ENCODE data around the gene THBS3. TPM values are rescaled to one million over a fixed set of nuclear protein-coding genes. Genes with fewer than 3 reads are reported as not detected.

THBS3 gene
- total and polyA plus RNA-seq, 2 of the 13 experiments (the other 11 are each of a cell fraction or from before 2014, with no cell fraction given): 0.86 to 3.6 TPM

GRCh38 chr1:155206891-155207805 is 549 bp downstream of the THBS3 start (continued):
- TF ChIP-seq, protein P1, sequence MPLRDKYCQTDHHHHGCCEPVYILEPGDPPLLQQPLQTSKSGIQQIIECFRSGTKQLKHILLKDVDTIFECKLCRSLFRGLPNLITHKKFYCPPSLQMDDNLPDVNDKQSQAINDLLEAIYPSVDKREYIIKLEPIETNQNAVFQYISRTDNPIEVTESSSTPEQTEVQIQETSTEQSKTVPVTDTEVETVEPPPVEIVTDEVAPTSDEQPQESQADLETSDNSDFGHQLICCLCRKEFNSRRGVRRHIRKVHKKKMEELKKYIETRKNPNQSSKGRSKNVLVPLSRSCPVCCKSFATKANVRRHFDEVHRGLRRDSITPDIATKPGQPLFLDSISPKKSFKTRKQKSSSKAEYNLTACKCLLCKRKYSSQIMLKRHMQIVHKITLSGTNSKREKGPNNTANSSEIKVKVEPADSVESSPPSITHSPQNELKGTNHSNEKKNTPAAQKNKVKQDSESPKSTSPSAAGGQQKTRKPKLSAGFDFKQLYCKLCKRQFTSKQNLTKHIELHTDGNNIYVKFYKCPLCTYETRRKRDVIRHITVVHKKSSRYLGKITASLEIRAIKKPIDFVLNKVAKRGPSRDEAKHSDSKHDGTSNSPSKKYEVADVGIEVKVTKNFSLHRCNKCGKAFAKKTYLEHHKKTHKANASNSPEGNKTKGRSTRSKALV (CRISPR knock-in tag; IDR thresholded peaks at IDR 0.05): no peak
- 0 out of 2 replicates have a peak, but pooled peaks have one; percentile 28 for TF ChIP-seq PHF20 (CRISPR knock-in tag; IDR thresholded peaks at IDR 0.05)
- TF ChIP-seq HES4 (CRISPR knock-in tag; IDR thresholded peaks at IDR 0.05; ENCODE audit: borderline replicate concordance): no peak
- TF ChIP-seq, protein P2, sequence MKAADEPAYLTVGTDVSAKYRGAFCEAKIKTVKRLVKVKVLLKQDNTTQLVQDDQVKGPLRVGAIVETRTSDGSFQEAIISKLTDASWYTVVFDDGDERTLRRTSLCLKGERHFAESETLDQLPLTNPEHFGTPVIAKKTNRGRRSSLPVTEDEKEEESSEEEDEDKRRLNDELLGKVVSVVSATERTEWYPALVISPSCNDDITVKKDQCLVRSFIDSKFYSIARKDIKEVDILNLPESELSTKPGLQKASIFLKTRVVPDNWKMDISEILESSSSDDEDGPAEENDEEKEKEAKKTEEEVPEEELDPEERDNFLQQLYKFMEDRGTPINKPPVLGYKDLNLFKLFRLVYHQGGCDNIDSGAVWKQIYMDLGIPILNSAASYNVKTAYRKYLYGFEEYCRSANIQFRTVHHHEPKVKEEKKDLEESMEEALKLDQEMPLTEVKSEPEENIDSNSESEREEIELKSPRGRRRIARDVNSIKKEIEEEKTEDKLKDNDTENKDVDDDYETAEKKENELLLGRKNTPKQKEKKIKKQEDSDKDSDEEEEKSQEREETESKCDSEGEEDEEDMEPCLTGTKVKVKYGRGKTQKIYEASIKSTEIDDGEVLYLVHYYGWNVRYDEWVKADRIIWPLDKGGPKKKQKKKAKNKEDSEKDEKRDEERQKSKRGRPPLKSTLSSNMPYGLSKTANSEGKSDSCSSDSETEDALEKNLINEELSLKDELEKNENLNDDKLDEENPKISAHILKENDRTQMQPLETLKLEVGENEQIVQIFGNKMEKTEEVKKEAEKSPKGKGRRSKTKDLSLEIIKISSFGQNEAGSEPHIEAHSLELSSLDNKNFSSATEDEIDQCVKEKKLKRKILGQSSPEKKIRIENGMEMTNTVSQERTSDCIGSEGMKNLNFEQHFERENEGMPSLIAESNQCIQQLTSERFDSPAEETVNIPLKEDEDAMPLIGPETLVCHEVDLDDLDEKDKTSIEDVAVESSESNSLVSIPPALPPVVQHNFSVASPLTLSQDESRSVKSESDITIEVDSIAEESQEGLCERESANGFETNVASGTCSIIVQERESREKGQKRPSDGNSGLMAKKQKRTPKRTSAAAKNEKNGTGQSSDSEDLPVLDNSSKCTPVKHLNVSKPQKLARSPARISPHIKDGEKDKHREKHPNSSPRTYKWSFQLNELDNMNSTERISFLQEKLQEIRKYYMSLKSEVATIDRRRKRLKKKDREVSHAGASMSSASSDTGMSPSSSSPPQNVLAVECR (CRISPR knock-in tag; IDR thresholded peaks at IDR 0.05; ENCODE audit: borderline replicate concordance): peak; percentile 38; the same call in 1 of the 2 replicates
- no peak for TF ChIP-seq ZNF580 (CRISPR knock-in tag; IDR thresholded peaks at IDR 0.05; ENCODE audit: borderline replicate concordance, low read depth)
- TF ChIP-seq, protein P3, sequence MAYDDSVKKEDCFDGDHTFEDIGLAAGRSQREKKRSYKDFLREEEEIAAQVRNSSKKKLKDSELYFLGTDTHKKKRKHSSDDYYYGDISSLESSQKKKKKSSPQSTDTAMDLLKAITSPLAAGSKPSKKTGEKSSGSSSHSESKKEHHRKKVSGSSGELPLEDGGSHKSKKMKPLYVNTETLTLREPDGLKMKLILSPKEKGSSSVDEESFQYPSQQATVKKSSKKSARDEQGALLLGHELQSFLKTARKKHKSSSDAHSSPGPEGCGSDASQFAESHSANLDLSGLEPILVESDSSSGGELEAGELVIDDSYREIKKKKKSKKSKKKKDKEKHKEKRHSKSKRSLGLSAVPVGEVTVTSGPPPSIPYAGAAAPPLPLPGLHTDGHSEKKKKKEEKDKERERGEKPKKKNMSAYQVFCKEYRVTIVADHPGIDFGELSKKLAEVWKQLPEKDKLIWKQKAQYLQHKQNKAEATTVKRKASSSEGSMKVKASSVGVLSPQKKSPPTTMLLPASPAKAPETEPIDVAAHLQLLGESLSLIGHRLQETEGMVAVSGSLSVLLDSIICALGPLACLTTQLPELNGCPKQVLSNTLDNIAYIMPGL (CRISPR knock-in tag; IDR thresholded peaks at IDR 0.05; ENCODE audit: borderline replicate concordance in 1 of 2, low read depth in 1 of 2): peak in 1 of 2 experiments; percentile 64; a peak in 1 of 4 replicates
- TF ChIP-seq ZNF891 (CRISPR knock-in tag; IDR thresholded peaks at IDR 0.05): peak; percentile 46; the same call in 1 of the 2 replicates
- TF ChIP-seq ZNF782 (CRISPR knock-in tag; IDR thresholded peaks at IDR 0.05; ENCODE audit: borderline replicate concordance): no peak
- no peak for TF ChIP-seq ZNF709 (CRISPR knock-in tag; IDR thresholded peaks at IDR 0.05)
- 0 out of 2 replicates have a peak, but pooled peaks have one; percentile 14 for TF ChIP-seq MEIS2 (CRISPR knock-in tag; IDR thresholded peaks at IDR 0.05)
- 0 out of 2 replicates have a peak, but pooled peaks have one; percentile 46 for TF ChIP-seq SMAD3 (CRISPR knock-in tag; IDR thresholded peaks at IDR 0.05)
- TF ChIP-seq ZNF10 (CRISPR knock-in tag; IDR thresholded peaks at IDR 0.05; ENCODE audit: borderline replicate concordance, low read depth): no peak
- TF ChIP-seq ZNF839 (CRISPR knock-in tag; IDR thresholded peaks at IDR 0.05; ENCODE audit: borderline replicate concordance): no peak
- TF ChIP-seq, protein P4, sequence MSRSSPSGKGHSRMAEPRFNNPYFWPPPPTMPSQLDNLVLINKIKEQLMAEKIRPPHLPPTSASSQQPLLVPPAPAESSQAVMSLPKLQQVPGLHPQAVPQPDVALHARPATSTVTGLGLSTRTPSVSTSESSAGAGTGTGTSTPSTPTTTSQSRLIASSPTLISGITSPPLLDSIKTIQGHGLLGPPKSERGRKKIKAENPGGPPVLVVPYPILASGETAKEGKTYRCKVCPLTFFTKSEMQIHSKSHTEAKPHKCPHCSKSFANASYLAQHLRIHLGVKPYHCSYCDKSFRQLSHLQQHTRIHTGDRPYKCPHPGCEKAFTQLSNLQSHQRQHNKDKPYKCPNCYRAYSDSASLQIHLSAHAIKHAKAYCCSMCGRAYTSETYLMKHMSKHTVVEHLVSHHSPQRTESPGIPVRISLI (CRISPR knock-in tag; IDR thresholded peaks at IDR 0.05; ENCODE audit: borderline replicate concordance): no peak
- TF ChIP-seq, protein P5, sequence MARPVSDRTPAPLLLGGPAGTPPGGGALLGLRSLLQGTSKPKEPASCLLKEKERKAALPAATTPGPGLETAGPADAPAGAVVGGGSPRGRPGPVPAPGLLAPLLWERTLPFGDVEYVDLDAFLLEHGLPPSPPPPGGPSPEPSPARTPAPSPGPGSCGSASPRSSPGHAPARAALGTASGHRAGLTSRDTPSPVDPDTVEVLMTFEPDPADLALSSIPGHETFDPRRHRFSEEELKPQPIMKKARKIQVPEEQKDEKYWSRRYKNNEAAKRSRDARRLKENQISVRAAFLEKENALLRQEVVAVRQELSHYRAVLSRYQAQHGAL (CRISPR knock-in tag; IDR thresholded peaks at IDR 0.05; ENCODE audit: not compliant biosample characterization): no peak
- 0 out of 3 replicates have a peak, but pooled peaks have one; percentile 31 for TF ChIP-seq MXI1 (IDR thresholded peaks at IDR 0.05; ENCODE audit: borderline replicate concordance, low read depth, low read length)
